ENCODE data around the gene SLC25A47. TPM values are rescaled to one million over a fixed set of nuclear protein-coding genes. Genes with fewer than 3 reads are reported as not detected.

The SLC25A47 gene
- total and polyA plus RNA-seq, 2 of the 4 experiments (the other 2 are of a cell fraction), result not detected

DNA sequence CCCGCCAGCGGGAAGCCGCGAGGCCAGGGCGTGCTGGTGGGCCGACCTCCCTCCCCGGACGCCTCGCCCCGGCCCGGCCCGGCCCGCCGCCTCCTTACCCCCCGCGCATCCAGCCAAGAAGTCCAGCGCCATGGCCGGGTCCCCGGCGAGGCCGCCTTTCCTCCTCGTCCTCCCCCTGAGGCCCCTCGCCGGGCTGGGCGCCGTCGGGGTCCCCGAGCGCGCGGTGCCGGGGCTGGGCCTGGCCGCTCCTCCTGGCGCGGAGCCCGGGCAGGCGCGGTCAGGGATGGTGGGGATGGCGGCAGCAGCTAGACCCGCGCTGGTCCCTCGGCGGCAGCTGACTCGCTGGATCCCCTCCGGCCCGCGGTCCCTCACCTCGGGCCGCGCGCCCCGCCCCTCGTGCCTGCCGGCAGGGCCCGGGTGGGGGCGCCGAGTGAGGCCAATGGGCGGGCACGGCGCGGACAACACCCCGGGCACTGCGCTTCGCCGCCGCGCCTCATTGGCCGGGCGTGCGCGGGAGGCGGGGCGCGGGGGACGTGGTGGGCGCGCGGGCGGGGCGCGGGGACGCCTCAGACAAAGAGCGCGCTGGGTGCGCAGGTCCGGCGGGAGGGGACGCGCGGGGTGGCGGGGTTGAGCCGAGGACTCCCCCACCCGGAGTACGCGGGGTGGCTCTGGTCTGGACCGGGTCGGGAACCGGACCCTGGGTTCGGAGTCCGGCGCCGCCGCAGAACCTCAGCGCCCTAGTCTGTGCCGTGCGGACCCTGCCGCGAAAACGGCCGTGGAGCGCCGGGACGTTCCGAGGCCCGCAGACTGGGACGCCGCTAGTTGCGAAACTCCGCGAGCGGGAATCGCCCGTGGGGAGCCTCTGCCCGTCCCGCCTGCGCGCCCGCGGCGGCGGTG is 16.8 kb upstream of the SLC25A47 start, which contains the start of gene SLC25A29:
Gene SLC25A29 (minus strand): TSS at position 344 of the 897 bp plus-strand sequence. CDS start 212 bp downstream, at position 132.
- H3K4me1 ChIP-seq (ENCODE audit: control insufficient read depth, insufficient read depth, low read length), result peaks cover 15% of the 10 kb centered on the region; the same call in 1 of the 2 replicates
- ChIA-PET CTCF (no interaction called here), POLR2A (ENCODE audit: unreplicated experiment) (no interaction called here)
- H3K14ac ChIP-seq (replicated peaks; ENCODE audit: low read depth, low read length), result peak within 1 kb of the TSS; percentile 90
- H2BK120ac ChIP-seq (ENCODE audit: low read depth, low read length), result peak within 1 kb of the TSS; percentile 52
- peak within 1 kb of the TSS; percentile 84 for H2BK5ac ChIP-seq (ENCODE audit: low read depth, low read length, poor library complexity, severe bottlenecking)
- peaks cover 35% of the 10 kb centered on the region for H4K20me1 ChIP-seq (ENCODE audit: insufficient read depth, low read length)
- ATAC-seq (ENCODE audit: low read depth), result peak; percentile 91
- dilution Hi-C loops (cut with HindIII; ENCODE audit: low sequenced_read_pairs, unreplicated experiment), result no loop called here
- peak within 1 kb of the TSS; percentile 90 for H4K5ac ChIP-seq (ENCODE audit: low read depth, low read length)
- intact Hi-C loops (cut with micrococcal nuclease), result loop anchor here (2.0 to 5.0 kb wide), 3 partner anchors 36 to 70 kb away; partner anchors contain the start of gene WDR25
- H3K9me3 ChIP-seq (ENCODE audit: control insufficient read depth, insufficient read depth, low read length), result no peaks in the 10 kb centered on the region
- peak within 1 kb of the TSS; percentile 89 for H3K23ac ChIP-seq (ENCODE audit: low read depth, low read length)
- H3K4me3 ChIP-seq (ENCODE audit: insufficient read depth, low read depth, low read length), result peak within 1 kb of the TSS; percentile 88
- H3K4me2 ChIP-seq (ENCODE audit: low read depth, low read length), result peak within 1 kb of the TSS; percentile 94
- peak within 1 kb of the TSS; percentile 42; the same call in 1 of the 2 replicates for H3K18ac ChIP-seq (ENCODE audit: low read depth, low read length)
- H3K27me3 ChIP-seq (ENCODE audit: control insufficient read depth, insufficient read depth, low read length), result no peaks in the 10 kb centered on the region
- peaks cover 4% of the 10 kb centered on the region for H3K9me1 ChIP-seq (ENCODE audit: insufficient read depth, low read length)
- H3K27ac ChIP-seq (ENCODE audit: insufficient read depth, low read length), result peak within 1 kb of the TSS; percentile 88
- H2AK9ac ChIP-seq (replicated peaks; ENCODE audit: low read depth, low read length, poor library complexity), result peak within 1 kb of the TSS; percentile 98
- peaks cover 12 to 59% of the 10 kb centered on the region in 2 experiments for H3K79me1 ChIP-seq (ENCODE audit: low read depth in 1 of 2, low read length in 2 of 2)
- peak within 1 kb of the TSS; percentile 59 for H3K56ac ChIP-seq (ENCODE audit: extremely low read depth, insufficient read depth, low read length)
- H2BK15ac ChIP-seq (ENCODE audit: low read depth, low read length), result no peak within 1 kb of the TSS
- peak; percentile 86 for TF ChIP-seq CEBPB (IDR thresholded peaks at IDR 0.05; ENCODE audit: low read depth, low read length)
- peak; percentile 97 for TF ChIP-seq MAZ (IDR thresholded peaks at IDR 0.05; ENCODE audit: borderline replicate concordance, low read depth, low read length)
- no peak for TF ChIP-seq RAD21 (IDR thresholded peaks at IDR 0.05; ENCODE audit: low read length)
- TF ChIP-seq RCOR1 (IDR thresholded peaks at IDR 0.05; ENCODE audit: insufficient replicate concordance, low read length), result no peak
- TF ChIP-seq CHD1 (IDR thresholded peaks at IDR 0.05; ENCODE audit: low read depth, low read length), result no peak
- TF ChIP-seq, protein P1, sequence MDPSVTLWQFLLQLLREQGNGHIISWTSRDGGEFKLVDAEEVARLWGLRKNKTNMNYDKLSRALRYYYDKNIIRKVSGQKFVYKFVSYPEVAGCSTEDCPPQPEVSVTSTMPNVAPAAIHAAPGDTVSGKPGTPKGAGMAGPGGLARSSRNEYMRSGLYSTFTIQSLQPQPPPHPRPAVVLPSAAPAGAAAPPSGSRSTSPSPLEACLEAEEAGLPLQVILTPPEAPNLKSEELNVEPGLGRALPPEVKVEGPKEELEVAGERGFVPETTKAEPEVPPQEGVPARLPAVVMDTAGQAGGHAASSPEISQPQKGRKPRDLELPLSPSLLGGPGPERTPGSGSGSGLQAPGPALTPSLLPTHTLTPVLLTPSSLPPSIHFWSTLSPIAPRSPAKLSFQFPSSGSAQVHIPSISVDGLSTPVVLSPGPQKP (IDR thresholded peaks at IDR 0.05; ENCODE audit: borderline replicate concordance, low read depth, low read length), result no peak
- TF ChIP-seq POLR2A (IDR thresholded peaks at IDR 0.05; ENCODE audit: low read depth, low read length), result peak; percentile 56; the same call in 1 of the 2 replicates
- TF ChIP-seq, protein P2, sequence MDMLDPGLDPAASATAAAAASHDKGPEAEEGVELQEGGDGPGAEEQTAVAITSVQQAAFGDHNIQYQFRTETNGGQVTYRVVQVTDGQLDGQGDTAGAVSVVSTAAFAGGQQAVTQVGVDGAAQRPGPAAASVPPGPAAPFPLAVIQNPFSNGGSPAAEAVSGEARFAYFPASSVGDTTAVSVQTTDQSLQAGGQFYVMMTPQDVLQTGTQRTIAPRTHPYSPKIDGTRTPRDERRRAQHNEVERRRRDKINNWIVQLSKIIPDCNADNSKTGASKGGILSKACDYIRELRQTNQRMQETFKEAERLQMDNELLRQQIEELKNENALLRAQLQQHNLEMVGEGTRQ (IDR thresholded peaks at IDR 0.05; ENCODE audit: low read depth, low read length), result 0 out of 2 replicates have a peak, but pooled peaks have one; percentile 32
- TF ChIP-seq MXI1 (IDR thresholded peaks at IDR 0.05; ENCODE audit: borderline replicate concordance, low read depth, low read length), result peak; percentile 57; the same call in 1 of the 2 replicates
- DNase-seq, result peak; percentile 78
- H3K36me3 ChIP-seq (ENCODE audit: control insufficient read depth, insufficient read depth, low read length), result peaks cover 7% of the 10 kb centered on the region; the same call in 1 of the 2 replicates
- no peak within 1 kb of the TSS; the same call in 1 of the 2 replicates for H2BK20ac ChIP-seq (ENCODE audit: low read depth, low read length)
- peak within 1 kb of the TSS; percentile 79 for H4K91ac ChIP-seq (ENCODE audit: insufficient read depth, low read depth, low read length)
- peak within 1 kb of the TSS; percentile 79 to 82 for H4K8ac ChIP-seq (ENCODE audit: low read depth in 2 of 2, low read length in 2 of 2)
- peak within 1 kb of the TSS; percentile 79 for H3K4ac ChIP-seq (ENCODE audit: low read depth, low read length)
- peak within 1 kb of the TSS; percentile 76 for H2AK5ac ChIP-seq (ENCODE audit: low read depth, low read length)
- H2AFZ ChIP-seq (replicated peaks; ENCODE audit: low read length, poor library complexity), result peak within 1 kb of the TSS; percentile 98
- in situ Hi-C loops (cut with MboI; ENCODE audit: low sequenced_read_pairs), result no loop called here
- 0% methylated on average over 70 of the region's 131 CpGs; no CpG with 5 or more reads in 1 of the 2 experiments for WGBS, 2 experiments (ENCODE audit: extremely low coverage in 2 of 2, insufficient read length in 1 of 2)
- BruUV-seq (replicated peaks), result no TSS peak
- H3K9ac ChIP-seq (ENCODE audit: low read depth, low read length), result peak within 1 kb of the TSS; percentile 92
